ENCODE measurements around the gene ARHGEF33.

The ARHGEF33 gene

GRCh38 chr2:39023649-39024048 is 134.0 kb downstream of the ARHGEF33 start:
- no peak for DNase-seq

DNA sequence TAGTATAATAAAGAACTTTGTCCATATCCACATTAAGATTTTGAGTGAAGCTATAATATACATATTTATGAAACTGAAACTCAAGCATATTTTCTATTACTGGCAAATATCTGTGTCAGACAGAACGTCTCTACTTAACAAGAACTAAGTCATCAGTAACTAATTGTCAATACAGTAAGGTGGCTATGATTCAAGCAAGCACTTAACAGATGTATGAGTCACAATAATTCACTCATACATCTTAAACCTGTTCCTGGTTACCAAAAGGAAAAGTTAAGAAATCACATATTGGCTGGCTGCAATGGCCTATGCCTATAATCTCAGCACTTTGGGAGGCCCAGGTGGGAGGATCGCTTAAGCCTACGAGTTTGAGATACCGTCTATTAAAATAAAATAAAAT is 135.2 kb downstream of the ARHGEF33 start:
- no peak for DNase-seq

All from retina (tissue), 1 donor.